GM19397 (cell line): ENCODE measurements around the gene SOAT2.

Source experiments
- ATAC-seq: cut with Tn5 transposase; IDR thresholded peaks from one replicate; pipeline ENCODE4 v1.9.1; 2021; ENCODE audit warnings: mild to moderate bottlenecking, moderate library complexity; ENCODE audit not compliant: unreplicated experiment

SOAT2 gene

GRCh38 chr12:53102883-53103807 is at the start of gene SOAT2:
SOAT2 (plus strand) TSS chr12:53103486; CDS start chr12:53103578, 92 bp downstream.
- peak; percentile 44 for ATAC-seq

- peak; percentile 86 for ATAC-seq
Observed at GRCh38 chr12:53054112-53054878, 49.0 kb upstream of the SOAT2 start.

GRCh38 chr12:53055471-53056266 is 47.6 kb upstream of the SOAT2 start:
- no peak for ATAC-seq

GRCh38 chr12:53056296-53056695 is 47.0 kb upstream of the SOAT2 start:
- no peak for ATAC-seq

GRCh38 chr12:53056901-53057300 is 46.4 kb upstream of the SOAT2 start:
- no peak for ATAC-seq

- no peak for ATAC-seq
Observed at GRCh38 chr12:53057816-53058500, 45.3 kb upstream of the SOAT2 start.

GRCh38 chr12:53058674-53059433 is 44.4 kb upstream of the SOAT2 start:
- ATAC-seq, result no peak

- no peak for ATAC-seq
Observed at GRCh38 chr12:53059434-53060063, 43.7 kb upstream of the SOAT2 start.

GRCh38 chr12:53060064-53060720 is 43.1 kb upstream of the SOAT2 start:
- no peak for ATAC-seq

- no peak for ATAC-seq
Observed at GRCh38 chr12:53060721-53061276, 42.5 kb upstream of the SOAT2 start.

- no peak for ATAC-seq
Observed at GRCh38 chr12:53061404-53062010, 41.8 kb upstream of the SOAT2 start.

- no peak for ATAC-seq
Observed at GRCh38 chr12:53062011-53062961, 41.0 kb upstream of the SOAT2 start.

- ATAC-seq, result no peak
Observed at GRCh38 chr12:53062977-53063707, 40.1 kb upstream of the SOAT2 start.

GRCh38 chr12:53063708-53064612 is 39.3 kb upstream of the SOAT2 start:
- ATAC-seq, result no peak
